Activated CD4-positive, alpha-beta T cell treated with anti-CD3 and anti-CD28 coated beads, Interleukin-2, amount 50 U/mL, for 1 hour (primary cell): Measurements from ENCODE around the gene MAT2A.
"Not testable (repeated sequence)": the region's sequence is repeated elsewhere in the genome, so short reads cannot be mapped to it uniquely, and the experiment has no call there.

Experiments used
- DNase-seq: peaks from one replicate; pipeline ENCODE4 v3.0.0-alpha.2; 2020

Gene MAT2A

DNA sequence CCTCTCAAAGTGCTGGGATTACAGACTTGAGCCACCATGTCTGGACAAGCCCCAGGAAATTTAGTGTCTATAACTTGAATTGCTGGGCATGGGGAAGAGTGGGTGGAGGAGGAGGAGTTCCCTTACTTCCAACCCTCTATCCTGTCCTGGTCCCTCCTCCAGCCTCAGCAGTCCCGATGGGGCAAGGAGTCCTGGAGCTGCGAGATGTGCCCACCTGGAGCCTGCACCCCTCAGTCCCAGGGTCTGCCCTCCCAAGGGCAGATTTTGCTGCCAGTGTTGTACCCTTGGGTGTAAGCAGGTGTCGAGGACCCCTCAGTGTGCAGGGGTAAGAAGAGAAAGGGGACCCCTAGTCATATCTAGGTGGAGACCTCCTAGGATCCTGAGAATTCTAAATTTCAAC lies 41.2 kb downstream of the MAT2A start:
- DNase-seq = no peak

DNA sequence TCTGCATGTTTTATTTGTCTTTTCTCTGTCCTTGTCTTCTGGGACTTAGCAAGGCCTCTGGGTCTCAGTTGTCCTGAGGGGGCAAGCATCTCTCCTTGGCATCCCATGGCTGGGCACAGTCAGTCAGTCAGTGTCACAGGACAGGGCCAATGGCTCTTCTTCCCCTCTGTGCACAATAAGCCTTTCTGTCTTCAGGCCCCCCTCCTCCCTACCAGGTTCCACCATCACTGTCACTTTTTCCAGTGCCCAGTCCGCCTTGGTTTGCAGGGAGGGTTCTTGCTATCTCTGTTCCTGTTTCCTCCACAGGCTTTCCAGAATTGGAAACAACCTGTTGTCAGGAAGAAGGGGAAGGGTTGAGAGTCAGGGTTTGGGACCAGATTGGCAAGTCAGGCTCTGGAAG lies 43.5 kb downstream of the MAT2A start:
- DNase-seq = no peak

DNA sequence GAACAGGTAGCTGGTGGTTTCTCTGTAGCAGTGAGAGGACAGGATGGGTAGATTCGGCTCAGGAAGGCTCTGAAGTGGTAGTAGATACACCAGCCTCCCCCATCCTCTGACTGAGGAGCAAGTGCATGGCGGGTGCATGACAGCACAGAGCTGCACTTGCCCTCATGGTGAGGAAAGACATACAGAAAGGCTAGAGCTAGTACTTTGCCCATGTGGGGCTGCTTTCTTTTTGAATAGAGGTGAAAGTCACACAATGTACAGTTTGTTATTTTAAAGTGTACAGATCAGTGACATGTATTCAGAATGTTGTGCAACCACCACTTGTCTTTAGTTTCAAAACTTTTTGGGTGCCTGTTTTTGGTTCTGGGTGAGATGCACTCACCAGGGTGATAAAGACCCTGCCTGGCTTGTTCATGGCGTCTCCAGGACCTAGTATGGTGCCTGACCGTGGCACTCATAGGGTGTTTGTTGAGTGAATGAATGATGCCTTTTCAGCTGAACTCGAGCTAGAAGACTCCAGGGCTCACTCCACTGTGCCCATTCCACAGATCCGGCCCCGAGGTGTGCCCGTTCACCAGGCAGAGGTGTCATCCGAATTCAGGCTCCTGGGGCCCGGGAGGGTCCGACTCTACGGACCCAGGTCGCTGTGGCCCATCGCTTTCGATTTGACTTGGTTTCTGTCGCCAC lies 44.8 kb downstream of the MAT2A start:
- no peak for DNase-seq

DNA sequence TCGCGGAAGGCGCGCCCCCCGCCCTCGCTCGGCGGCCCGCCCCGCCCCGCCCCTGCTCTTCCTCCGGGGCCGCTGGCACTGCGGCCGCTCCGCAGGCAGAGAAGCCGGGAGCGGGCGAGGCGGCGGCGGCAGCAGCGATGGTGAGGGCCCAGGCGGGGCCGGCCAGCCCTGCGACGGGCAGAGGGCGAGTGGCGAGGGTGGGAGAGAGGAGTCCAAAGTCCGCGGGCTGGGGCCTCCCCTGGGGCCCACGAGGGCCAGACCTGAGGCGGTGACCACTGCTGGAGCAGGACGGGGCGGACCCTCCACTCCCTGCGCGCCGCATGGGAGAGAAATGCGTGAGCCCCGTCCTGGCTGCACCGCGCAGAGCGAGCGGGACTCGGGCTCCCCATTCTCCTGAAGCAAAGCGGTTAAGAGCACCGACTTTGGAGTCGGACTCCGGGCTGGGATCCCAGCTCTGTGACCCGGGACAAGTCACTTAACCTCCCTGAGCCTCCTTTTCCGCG lies 45.4 kb downstream of the MAT2A start, which contains the start of gene VAMP5:
Gene VAMP5, plus strand, starts transcription at position 78 of the 503 bp plus-strand sequence. Its CDS starts 60 bp downstream, at position 138.
- no peak for DNase-seq

DNA sequence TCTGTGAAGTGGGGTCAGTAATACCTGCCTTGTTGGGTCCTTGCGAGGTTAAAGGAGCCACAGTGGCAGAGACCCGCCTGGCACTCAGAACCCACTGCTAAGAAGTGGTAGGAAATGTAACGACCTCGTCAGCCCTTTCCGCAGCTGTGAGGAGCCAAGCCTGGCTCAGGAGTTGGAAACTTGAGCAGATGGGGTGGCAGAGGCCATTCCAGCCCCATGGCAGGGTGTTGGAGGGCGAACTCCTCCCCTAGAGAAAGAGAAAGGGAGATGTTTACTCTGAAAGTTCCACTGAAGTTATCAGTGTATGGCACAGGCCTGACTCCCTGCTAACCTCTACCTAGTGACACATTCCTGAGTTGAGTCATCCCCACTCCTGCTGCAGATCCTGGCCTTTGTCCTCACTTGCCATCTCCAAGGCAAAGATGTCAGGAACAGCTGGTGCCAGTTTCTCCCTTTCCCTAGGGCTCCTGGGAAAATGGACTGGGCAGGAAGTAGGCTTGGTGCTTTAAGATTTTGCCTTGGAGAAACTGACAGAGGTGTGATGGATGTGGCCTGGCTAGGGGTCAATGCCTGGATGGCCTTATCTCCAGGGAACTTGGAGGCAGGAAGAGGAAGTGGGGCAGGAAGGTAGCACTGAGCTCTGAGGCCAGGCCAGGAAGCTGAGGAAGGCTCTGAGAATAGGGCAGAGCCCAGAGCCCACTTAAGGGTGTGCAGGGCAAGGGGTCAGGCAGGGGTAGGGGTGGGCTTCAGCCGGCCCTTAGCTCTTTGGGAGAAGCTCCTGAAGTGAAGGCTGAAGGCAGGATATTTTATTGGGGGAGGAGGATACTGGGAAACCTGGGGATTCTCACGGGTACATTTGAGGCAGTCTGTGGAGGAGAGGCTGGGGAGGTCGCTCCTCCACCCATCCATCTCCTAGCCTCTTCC lies 46.2 kb downstream of the MAT2A start:
- no peak for DNase-seq

DNA sequence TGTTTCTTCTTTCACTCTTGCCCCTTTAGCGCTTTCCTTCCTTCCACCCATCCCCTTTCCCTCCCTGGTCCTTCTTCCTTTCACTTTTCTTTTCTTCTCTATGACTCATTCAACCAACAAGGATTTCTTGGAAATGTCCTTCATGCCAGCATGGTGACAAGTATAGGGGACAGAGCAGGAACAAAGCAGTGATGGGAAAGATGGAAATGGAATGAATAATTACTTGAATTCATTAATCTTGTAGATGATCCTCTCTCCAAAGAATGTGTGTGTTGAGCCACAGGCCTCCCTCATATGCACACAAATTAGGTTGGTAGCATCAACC lies 46.8 kb downstream of the MAT2A start:
- DNase-seq = no peak

DNA sequence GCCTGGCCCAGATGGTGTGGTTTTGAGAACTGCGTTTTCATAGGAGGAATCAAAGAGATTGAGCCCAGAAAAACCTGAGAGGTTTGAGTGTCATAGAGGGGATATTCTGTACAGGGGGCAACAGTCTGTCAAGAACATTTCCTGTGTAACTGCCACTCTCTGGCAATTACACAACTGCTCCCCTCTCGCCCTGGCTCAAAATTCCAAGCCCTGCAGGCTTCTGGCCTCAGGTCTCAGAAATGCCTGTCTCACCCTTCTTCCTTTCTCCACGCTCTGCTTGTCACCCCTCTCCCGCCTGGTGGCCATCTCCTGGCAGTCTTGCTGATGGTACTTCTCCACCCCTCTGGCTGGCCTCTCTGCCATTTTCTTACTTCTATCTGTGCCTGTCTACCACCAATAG lies 49.3 kb downstream of the MAT2A start:
- DNase-seq = no peak

DNA sequence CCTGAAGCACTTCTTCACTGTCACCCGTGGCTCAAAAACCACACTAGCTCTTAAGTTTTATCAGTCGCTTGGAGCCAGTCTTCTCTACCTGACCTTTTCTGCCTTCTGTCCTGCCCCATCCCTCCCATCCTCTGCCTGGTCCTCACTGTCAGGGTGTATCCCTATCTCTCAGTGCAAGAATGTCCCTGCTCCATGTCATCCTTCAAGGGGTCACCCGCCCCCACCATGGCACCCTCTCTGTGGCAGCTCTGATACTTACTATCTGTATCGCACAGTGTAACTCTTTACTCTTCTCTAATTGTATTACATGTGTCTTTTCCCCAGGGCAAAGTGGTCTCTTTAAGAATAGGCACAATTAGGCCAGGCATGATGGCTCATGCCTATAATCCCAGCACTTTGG lies 49.7 kb downstream of the MAT2A start:
- no peak for DNase-seq

DNA sequence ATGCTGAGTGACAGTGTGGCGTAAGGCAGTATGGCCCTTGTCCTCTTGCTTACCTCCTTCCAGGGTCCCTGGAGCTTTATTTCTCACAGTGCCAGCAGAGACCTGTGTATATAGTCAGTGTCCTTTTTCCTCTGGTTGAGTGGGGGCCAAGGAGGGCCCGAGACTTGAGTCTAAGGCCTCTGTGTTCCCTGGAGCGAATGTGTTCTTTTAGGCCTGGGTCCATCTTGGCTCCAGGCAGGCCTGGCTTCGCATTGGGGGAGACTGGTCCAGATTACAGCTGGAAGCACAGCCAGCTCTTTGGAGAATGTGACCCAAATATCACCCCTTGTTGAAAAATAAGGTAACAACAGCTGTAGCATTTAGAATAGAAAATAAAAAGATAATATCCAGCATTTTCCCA lies 50.2 kb downstream of the MAT2A start:
- no peak for DNase-seq

DNA sequence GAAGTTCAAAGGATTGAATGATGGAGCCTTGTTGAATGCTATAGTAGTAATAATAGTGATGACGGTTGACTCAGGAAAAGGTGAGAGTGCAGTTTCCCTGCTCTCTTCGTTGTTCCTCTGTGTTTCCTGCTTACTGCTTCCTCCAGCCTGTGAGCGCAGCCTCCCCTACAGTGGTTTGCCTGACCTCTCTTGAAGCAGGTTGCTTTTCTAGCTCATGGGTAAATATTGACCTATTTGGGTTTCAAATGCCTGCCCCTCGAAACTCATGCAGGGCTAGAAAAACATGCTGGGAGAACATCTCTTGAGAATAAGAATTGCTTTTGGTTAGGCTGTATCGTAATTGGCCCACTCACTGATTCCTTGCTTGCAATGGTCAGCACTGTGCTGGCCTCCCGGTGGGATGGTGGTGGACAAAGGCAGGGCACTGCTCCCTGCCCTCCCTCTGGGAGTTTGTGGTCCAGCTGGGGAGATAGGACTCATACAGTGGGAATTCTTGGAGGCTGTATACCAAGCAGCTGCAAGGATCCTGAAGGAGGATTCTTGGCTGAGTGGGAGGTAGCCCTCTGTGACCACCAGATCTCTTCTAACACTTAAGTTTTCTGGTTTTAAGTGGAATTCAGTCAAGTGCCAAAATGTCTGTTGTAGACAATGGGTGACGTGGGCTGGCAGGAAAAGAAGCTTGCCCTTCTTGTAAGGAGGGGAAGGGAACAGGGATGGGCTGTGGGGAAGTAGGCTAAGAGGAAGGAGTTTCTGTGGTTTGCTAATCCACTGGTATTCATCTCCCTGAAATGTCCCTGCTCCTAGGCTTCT lies 51.2 kb downstream of the MAT2A start:
- no peak for DNase-seq

DNA sequence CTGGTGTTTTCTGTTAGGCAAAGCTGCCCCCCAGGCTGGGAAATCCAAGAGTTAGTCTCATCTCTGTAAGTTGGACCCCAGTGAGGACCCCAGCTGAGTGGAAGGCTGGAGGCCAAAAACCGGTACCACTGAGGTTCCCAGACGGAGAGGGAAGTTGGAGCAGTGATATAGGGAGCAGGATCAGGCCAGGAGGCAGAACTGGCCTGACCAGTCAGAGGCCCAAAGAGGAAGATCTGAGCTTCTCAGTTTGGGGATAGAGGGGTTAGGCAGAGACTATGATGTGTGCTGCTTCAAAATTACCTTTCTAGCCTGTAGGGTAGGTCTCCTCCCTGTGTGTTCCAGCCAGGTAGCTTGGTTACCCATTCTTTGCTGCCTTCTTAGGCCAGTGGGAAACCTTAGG lies 52.0 kb downstream of the MAT2A start:
- no peak for DNase-seq

DNA sequence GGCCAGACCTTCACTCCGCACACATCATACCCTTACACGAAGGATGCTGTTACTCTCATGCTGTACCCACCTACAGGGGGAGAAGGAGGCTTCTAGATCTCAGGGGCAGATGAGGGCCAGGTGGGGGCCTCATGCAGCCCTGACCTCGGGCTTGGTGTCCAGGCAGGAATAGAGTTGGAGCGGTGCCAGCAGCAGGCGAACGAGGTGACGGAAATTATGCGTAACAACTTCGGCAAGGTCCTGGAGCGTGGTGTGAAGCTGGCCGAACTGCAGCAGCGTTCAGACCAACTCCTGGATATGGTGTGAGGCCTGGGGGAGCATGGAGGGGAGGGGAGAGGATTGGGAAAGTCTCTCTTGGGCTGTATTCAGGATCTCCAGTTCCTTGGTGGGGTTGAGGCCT lies 52.6 kb downstream of the MAT2A start:
- no peak for DNase-seq

DNA sequence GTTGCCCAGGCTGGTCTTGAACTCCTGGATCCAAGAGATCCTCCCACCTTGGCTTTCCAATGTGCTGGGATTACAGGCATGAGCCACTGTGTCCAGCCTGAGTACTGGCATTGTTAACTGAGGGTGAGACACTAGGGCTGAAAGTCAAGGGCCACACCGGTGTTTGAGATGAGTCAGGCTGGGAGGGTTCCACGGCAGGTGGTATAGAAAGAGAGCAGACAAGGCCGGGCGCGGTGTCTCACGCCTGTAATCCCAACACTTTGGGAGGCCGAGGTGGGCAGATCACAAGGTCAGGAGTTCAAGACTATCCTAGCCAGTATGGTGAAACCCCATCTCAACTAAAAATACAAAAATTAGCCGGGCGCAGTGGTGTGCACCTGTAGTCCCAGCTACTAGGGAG lies 53.3 kb downstream of the MAT2A start:
- not testable (repeated sequence) for DNase-seq

DNA sequence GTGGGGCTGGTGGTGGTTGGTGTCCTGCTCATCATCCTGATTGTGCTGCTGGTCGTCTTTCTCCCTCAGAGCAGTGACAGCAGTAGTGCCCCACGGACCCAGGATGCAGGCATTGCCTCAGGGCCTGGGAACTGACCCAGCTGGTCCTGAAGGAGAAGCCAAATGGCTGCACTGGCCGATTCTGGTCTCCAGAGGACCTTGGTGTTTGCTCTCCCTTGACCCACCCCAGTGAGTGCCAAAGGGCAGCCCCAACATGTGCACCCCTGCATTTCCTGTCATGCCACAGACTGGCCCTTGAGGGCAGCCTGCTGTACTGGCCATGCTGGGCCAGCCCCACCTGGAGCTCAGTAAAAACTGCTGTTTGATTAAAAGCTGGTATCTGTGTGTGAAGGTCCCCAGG lies 54.1 kb downstream of the MAT2A start:
- no peak for DNase-seq
